LNCAP (cell line): ENCODE data around the gene ATP6V0A1.

ENCODE experiments used
- TF ChIP-seq, protein P1 (sequence below): fragments of 450-650 bp; IDR thresholded peaks from 2 replicates; pipeline ENCODE4 v1.5.1; 2017; ENCODE audit warnings: mild to moderate bottlenecking

The ATP6V0A1 gene

DNA sequence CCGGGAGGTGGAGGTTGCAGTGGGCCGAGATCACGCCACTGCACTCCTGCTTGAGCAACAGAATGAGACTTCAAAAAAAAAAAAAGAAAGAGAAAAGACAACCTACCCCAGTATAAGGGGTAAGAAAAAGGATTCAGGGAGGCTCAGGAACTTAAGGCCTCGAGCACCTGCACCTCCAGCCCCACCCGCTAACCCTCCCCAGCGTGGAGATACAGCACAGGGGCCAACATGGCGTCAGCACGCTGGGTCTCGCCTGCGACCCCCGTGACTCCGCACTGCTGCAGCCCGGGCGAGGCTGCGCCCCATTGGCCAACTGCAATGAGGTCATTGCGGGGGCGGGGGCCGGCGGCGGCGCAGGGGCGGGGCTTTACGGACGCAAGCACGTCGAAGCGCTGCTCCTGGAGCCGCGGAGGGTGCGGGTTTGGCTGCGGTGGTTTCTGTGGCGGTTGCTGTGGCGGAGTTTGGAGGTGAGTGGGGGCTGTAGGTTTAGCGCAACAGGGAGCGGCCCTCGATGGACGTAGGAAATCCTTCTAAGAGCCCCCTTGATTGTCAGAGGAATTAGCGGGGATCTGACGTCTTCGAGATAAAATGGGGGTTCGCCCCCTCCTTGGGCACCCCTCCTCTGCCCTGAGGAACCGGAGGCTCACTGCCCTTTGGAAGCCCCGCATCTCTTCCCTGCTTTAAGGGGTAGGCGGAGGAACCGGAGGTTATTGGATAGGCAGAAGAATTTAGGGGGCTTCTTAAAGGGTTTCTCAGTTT lies at the start of gene ATP6V0A1:
Gene ATP6V0A1, plus strand, starts transcription at position 382 of the 759 bp plus-strand sequence. CDS start 2,017 bp downstream, outside the sequence.
- TF ChIP-seq, protein P1, sequence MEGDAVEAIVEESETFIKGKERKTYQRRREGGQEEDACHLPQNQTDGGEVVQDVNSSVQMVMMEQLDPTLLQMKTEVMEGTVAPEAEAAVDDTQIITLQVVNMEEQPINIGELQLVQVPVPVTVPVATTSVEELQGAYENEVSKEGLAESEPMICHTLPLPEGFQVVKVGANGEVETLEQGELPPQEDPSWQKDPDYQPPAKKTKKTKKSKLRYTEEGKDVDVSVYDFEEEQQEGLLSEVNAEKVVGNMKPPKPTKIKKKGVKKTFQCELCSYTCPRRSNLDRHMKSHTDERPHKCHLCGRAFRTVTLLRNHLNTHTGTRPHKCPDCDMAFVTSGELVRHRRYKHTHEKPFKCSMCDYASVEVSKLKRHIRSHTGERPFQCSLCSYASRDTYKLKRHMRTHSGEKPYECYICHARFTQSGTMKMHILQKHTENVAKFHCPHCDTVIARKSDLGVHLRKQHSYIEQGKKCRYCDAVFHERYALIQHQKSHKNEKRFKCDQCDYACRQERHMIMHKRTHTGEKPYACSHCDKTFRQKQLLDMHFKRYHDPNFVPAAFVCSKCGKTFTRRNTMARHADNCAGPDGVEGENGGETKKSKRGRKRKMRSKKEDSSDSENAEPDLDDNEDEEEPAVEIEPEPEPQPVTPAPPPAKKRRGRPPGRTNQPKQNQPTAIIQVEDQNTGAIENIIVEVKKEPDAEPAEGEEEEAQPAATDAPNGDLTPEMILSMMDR, result no peak

DNA sequence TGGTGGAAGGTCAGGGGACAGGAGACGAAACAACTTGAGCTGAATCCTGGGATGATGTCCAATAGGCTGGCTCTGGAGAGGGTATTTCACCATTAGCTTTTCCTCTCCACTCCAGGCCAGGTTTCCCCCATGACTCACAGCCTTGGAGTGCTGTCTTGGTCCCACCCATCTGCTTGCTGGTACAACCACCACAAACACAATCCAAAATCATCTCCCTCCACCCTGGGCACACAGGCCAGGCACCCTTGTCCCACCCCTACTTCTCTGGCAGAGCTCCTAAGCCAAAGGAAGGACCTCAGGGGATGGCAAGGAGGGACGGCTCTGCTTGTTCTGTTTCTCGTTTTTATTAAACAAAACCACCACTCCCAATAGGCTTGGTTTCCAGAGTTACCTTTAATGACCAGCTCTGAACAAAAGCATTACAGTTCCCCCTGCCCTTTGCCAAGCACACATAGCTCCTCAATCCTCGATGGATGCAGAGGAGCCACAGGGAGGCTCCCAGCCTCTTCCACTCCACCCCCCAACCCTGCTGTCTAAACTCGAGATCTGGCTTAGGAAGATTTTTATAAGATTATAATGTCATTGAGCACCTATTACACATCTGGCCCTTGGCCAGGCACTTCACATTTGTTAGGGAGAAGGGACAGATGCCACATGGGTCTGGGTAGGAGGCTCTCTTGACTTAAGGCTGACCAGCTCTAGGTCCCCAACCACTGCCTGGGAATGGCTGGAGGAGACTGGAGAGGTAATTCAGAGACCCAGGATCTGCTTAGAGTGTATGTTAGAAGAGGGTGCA lies 49.0 kb upstream of the ATP6V0A1 start:
- TF ChIP-seq, protein P1, result no peak

DNA sequence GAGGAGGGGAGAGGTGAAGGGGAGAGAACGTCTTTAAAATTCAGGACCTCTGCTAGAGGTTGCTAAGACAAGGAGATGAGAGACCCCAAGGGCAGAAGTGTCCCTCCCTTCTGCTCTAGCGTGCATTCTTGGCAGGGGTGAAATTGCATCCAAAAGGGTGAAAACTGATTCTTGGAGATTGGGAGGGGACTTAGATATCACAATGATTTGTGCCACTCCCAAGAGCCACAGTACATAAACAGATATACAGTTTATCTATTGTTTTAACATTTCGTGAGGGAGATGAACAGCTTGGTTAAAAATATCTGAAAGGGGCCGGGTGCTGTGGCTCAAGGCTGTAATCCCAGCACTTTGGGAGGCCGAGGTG lies 48.4 kb upstream of the ATP6V0A1 start:
- TF ChIP-seq, protein P1, result no peak

DNA sequence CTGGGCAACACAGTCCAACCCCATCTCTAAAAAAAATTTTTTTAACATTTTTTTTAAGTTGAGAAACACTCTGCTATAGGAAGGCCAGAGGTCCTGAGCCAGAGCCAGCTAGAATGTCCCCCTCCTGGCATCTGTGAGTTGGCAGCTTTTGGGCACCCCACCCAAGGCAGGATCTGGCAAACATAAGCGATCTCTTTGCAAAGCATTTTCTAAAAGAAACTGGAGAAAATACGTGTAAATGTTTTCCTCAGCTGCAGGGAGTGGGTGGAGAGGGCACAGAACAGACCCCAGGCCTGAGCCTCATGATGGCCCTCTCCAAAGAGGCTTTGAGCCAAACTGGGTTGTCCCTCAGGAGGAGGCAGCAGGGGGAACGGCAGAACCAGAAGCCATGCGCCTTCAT lies 47.3 kb upstream of the ATP6V0A1 start:
- TF ChIP-seq, protein P1, result no peak

DNA sequence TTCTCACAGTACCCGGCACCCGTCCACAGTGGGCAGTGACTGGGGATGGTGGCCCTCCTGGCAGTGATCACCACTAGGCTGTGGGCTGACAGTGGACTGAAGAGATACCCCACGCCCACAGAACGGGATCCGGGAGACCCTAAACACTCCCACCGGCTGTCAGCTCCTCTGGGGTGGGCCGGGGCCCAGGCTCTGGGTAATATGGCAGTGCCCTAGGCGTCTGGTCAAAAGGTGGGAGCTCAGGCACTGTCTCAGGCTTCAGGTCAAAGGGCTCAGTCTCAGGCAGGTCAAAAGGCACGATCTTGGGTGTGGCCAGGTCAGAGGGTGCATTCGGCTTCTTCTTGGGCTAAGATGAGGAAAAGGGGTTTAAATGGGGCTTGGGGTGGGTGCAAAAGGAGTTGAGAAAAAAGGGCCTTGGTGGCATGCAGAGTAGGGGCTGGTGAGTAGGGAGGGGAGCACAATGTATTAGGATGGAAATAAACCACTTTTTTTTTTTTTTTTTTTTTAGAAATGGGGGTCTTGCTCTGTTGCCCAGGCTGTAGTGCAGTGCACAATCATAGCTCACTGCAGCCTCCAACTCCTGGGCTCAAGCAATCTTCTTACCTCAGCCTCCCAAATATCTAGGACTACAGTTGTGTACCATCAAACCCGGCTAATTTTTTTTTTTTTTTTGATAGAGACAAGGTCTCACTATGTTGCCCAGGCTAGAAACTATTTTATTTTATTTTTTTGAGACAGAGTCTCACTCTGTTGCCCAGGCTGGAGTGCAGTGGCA lies 46.6 kb upstream of the ATP6V0A1 start:
- TF ChIP-seq, protein P1, result no peak

DNA sequence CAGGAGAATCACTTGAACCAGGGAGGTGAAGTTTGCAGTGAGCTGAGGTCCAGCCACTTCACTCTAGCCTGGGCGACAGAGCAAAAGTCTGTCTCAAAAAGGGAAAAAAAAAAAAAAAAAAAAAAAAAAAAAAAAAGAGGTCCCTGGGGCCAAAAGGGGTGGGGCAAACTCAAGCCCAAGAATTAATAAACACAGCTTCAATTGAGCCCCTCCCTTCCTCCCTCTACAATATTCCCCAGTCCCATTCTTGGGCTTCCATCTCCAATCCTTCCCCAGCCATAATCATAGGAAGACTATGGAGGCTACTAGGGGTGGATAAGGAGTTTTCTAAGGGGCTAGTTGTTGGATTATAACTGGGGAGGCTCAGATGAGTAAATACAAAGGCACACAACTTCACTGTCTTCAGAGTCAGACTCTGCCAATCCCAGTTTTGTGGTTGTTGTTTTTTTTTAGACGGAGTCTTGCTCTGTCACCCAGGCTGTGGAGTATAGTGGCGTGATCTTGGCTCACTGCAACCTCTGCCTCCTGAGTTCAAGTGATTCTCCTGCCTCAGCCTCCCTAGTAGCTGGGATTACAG lies 45.1 kb upstream of the ATP6V0A1 start:
- TF ChIP-seq, protein P1, result no peak

DNA sequence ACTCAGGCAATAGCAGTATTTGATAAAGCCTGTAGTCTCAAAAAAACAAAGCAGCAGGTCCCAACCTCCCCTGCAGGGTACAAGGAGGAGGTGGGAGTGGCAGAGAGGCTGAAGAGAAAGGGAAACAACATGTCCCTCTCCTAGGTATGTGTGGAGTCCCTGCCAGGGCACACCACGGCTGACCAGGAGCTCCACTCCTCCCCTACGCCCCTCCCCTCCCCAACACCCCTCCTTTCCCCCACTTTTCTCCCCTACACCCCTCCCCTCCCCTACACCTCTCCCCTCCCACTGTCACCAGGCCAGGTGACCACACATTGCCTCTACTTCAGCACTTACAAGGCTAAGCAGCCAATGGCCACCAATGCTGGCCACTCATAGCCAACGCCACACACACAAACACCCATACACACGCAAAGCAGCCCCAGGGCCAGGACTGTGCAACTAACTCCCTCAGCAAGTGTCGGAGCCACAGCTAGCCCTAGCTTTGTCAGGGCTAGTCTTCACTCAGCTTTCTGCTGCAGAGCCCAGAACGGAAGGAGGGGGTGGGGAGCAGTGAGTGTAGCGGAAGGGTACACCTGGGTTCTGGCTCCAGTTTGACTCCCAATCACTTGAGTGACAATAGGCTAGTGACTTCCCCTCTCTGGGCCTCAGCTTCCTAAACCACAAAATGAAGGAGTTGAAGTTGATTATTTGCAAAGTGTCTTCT lies 43.8 kb upstream of the ATP6V0A1 start:
- TF ChIP-seq, protein P1, result no peak
